Liver (tissue), 9 donors: ENCODE measurements around the gene PRDM10. TPM values are rescaled to one million over a fixed set of nuclear protein-coding genes. Genes with fewer than 3 reads are reported as not detected.

ENCODE experiments used
- DNase-seq: peaks from one replicate; pipeline ENCODE4 v3.0.0-alpha.2; 2017; ENCODE audit warnings: low spot score
- H3K27ac ChIP-seq, 2 donors: one replicate each; pipeline ENCODE4 v1.7.0; 2013; ENCODE audit warnings: inconsistent platforms in 2 of 2, low read length in 2 of 2, control low read depth in 1 of 2, low read depth in 1 of 2, mild to moderate bottlenecking in 1 of 2
- H3K27me3 ChIP-seq, 4 donors: one replicate each; pipeline versions ENCODE4 v1.6.1 to v1.7.0; 2013; ENCODE audit warnings: low read length in 3 of 4, inconsistent platforms in 1 of 4, mild to moderate bottlenecking in 1 of 4, moderate library complexity in 1 of 4; ENCODE audit not compliant: control insufficient read depth in 4 of 4, insufficient read depth in 4 of 4
- H3K36me3 ChIP-seq, 4 donors: one replicate each; pipeline versions ENCODE4 v1.6.1 to v1.7.0; 2013; ENCODE audit warnings: low read length in 3 of 4, mild to moderate bottlenecking in 3 of 4, low read depth in 1 of 4, moderate library complexity in 1 of 4; ENCODE audit not compliant: control insufficient read depth in 4 of 4, insufficient read depth in 3 of 4
- H3K4me1 ChIP-seq, 4 donors: one replicate each; pipeline versions ENCODE4 v1.6.1 to v1.7.0; 2013; ENCODE audit warnings: low read length in 3 of 4, mild to moderate bottlenecking in 3 of 4, moderate library complexity in 1 of 4; ENCODE audit not compliant: control insufficient read depth in 4 of 4, insufficient read depth in 4 of 4
- H3K4me3 ChIP-seq, 3 donors: one replicate each; pipeline versions ENCODE4 v1.6.1 to v1.7.0; 2013; ENCODE audit warnings: low read length in 3 of 3, control low read depth in 1 of 3, low read depth in 1 of 3, mild to moderate bottlenecking in 1 of 3
- H3K9ac ChIP-seq, 2 donors: one replicate each; pipeline ENCODE4 v1.7.0; 2013; ENCODE audit warnings: low read length in 2 of 2, mild to moderate bottlenecking in 2 of 2, moderate library complexity in 2 of 2, control low read depth in 1 of 2, low read depth in 1 of 2
- H3K9me3 ChIP-seq, 4 donors: one replicate each; pipeline versions ENCODE4 v1.6.1 to v1.7.0; 2013; ENCODE audit warnings: low read length in 3 of 4; ENCODE audit not compliant: control insufficient read depth in 4 of 4
- EGR1 ChIP-seq, 2 donors: IDR thresholded peaks; 2 replicates each; pipeline ENCODE4 v1.6.1; 2016 to 2018; ENCODE audit warnings: antibody characterized with exemption in 2 of 2, low read depth in 2 of 2
- FOXA2 ChIP-seq: IDR thresholded peaks from 2 replicates; pipeline ENCODE4 v1.6.1; 2016; ENCODE audit warnings: antibody characterized with exemption
- HNF4G ChIP-seq: IDR thresholded peaks from 2 replicates; pipeline ENCODE4 v1.6.1; 2016; ENCODE audit warnings: antibody characterized with exemption
- JUND ChIP-seq, 2 donors: IDR thresholded peaks; 2 replicates each; pipeline ENCODE4 v1.6.1; 2016; ENCODE audit warnings: antibody characterized with exemption in 2 of 2
- NR2F2 ChIP-seq: IDR thresholded peaks from 2 replicates; pipeline ENCODE4 v1.6.1; 2016; ENCODE audit warnings: antibody characterized with exemption
- RXRA ChIP-seq, 2 donors: IDR thresholded peaks; 2 replicates each; pipeline ENCODE4 v1.6.1; 2017 to 2018; ENCODE audit warnings: antibody characterized with exemption in 2 of 2, mild to moderate bottlenecking in 1 of 2
- SP1 ChIP-seq: IDR thresholded peaks from 2 replicates; pipeline ENCODE4 v1.6.1; 2018; ENCODE audit warnings: antibody characterized with exemption, mild to moderate bottlenecking
- TAF1 ChIP-seq: conservative IDR thresholded peaks from 2 replicates; pipeline ENCODE4 v1.6.1; 2016; ENCODE audit warnings: antibody characterized with exemption, mild to moderate bottlenecking
- YY1 ChIP-seq: IDR thresholded peaks from 2 replicates; pipeline ENCODE4 v1.6.1; 2016; ENCODE audit warnings: antibody characterized with exemption, mild to moderate bottlenecking
- WGBS: extraction: QIAGEN DNeasy Blood & Tissue Kit; methylation state at CpG from one replicate; pipeline ENCODE4 v1.1.7; 2013; 5-methylcytosine and 5-hydroxymethylcytosine counted together
- polyA plus RNA-seq, 2 donors: library from polyadenylated mRNA; stranded (reverse) in 1 of 2; unstranded in 1 of 2; fragments of 200-250 nt in 1 of 2; fragments of >200 nt in 1 of 2; fragmentation: Nextera tagmentation in 1 of 2; extraction: Ambion mirVana in 1 of 2; gene quantifications; one replicate each; pipeline versions ENCODE4 v1.2.1 to v1.2.3, GENCODE V29; 2013 to 2015
- total RNA-seq, 2 donors: library from RNA; depleted of rRNA; stranded (reverse); fragments of >200 nt; gene quantifications; one replicate each; pipeline ENCODE4 v1.2.3, GENCODE V29; 2014
- TF ChIP-seq, protein P1 (sequence below): IDR thresholded peaks from 2 replicates; pipeline ENCODE4 v1.6.1; 2016; ENCODE audit warnings: antibody characterized with exemption
- TF ChIP-seq, protein P2 (sequence below): fragments of 150-350 bp; IDR thresholded peaks from 2 replicates; pipeline ENCODE4 v1.5.1; 2017; ENCODE audit warnings: improper control_type of control experiment, low read depth, low read length; ENCODE audit not compliant: missing input control
- TF ChIP-seq, protein P3 (sequence below): IDR thresholded peaks from 2 replicates; pipeline ENCODE4 v1.6.1; 2016; ENCODE audit warnings: antibody characterized with exemption, mild to moderate bottlenecking
- TF ChIP-seq, protein P4 (sequence below): IDR thresholded peaks from 2 replicates; pipeline ENCODE4 v1.6.1; 2016; ENCODE audit warnings: antibody characterized with exemption
- TF ChIP-seq, protein P5 (sequence below): IDR thresholded peaks from 2 replicates; pipeline ENCODE4 v1.6.1; 2016; ENCODE audit warnings: antibody characterized with exemption
- donor health status: healthy.
- donor health status: healthy.
- donor health status: healthy.
- donor health status: healthy.
- donor health status: healthy.

PRDM10 gene
- total and polyA plus RNA-seq, 4 donors: 1.4 to 7.2 (median 3.9) TPM

DNA sequence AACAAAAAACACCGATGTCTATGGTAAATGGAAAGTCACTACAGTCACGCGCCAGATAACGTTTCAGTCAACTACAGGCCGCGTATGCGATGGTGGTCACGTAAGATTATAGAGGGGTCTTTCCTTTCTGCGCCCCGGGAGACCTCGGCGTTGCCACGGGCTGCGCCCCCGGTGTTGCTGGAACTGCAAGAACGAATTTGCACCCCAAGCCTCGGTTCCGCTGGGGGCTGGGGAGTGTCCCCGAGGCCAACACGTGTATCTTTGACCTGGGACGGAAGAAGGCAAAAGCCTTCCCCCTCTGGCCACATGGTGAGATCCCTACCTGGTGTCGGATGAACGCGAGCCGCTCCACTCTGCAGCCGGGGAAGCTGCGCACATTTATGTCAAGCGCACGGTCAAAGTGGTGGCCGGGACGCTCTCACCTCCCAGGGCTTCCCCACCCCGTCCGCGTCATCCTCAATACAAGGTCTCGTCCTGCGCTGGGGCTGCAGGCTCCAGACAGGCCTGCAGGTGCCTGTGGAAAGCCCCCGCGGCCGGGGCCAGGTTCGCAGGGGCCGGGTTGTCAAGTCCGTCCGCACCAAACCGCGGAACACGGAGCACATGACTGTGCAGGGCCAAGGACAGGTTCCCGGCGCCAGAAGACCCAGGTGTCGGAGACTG lies 37.8 kb upstream of the PRDM10 start (continued):
- TF ChIP-seq SP1 (no peak), HNF4G (no peak), TAF1 (no peak)

DNA sequence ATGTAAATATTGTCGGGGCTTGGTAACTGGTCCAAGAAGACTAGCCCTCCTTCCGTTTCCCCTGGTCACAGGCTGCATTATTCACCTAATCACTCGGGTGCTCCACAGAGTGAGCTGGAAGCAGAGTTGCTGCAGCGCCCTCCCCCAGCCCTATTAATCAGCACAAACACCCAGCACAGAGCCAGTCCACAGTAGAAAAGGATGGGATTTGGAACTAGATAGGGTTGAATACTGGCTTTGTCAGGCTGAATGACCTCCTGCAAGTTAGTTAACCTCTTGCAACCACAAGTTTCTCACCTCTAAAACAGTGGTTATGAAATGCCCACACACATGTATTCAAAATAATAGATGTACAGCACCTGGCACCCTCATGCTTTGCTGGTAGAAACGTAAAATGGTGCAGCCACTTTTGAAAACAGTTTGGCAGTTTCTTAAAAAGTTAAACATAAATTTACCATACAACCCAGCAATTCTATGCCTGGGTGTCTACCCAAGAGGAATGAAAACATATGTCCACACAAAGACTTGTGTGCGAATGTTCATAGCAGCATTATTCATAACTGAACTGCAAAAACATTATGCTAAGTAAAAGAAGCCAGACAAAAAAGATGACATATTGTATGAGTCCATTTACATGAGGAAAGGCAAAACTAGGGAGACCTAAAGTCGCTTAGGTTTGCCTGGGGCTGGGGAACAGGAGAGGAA lies 35.4 kb upstream of the PRDM10 start:
- H3K27ac ChIP-seq: no peak overlapping the region
- H3K9ac ChIP-seq: no peak overlapping the region
- no peaks in the 10 kb centered on the region for H3K4me1 ChIP-seq
- WGBS: 78% methylated on average over 7 of the region's 7 CpGs
- DNase-seq: no peak
- TF ChIP-seq, protein P1, sequence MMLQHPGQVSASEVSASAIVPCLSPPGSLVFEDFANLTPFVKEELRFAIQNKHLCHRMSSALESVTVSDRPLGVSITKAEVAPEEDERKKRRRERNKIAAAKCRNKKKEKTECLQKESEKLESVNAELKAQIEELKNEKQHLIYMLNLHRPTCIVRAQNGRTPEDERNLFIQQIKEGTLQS: no peak
- no peak for TF ChIP-seq NR2F2
- TF ChIP-seq YY1: no peak
- TF ChIP-seq, protein P2, sequence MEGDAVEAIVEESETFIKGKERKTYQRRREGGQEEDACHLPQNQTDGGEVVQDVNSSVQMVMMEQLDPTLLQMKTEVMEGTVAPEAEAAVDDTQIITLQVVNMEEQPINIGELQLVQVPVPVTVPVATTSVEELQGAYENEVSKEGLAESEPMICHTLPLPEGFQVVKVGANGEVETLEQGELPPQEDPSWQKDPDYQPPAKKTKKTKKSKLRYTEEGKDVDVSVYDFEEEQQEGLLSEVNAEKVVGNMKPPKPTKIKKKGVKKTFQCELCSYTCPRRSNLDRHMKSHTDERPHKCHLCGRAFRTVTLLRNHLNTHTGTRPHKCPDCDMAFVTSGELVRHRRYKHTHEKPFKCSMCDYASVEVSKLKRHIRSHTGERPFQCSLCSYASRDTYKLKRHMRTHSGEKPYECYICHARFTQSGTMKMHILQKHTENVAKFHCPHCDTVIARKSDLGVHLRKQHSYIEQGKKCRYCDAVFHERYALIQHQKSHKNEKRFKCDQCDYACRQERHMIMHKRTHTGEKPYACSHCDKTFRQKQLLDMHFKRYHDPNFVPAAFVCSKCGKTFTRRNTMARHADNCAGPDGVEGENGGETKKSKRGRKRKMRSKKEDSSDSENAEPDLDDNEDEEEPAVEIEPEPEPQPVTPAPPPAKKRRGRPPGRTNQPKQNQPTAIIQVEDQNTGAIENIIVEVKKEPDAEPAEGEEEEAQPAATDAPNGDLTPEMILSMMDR: no peak
- no peak for TF ChIP-seq RXRA (IDR thresholded peaks at IDR 0.05)
- TF ChIP-seq, protein P3, sequence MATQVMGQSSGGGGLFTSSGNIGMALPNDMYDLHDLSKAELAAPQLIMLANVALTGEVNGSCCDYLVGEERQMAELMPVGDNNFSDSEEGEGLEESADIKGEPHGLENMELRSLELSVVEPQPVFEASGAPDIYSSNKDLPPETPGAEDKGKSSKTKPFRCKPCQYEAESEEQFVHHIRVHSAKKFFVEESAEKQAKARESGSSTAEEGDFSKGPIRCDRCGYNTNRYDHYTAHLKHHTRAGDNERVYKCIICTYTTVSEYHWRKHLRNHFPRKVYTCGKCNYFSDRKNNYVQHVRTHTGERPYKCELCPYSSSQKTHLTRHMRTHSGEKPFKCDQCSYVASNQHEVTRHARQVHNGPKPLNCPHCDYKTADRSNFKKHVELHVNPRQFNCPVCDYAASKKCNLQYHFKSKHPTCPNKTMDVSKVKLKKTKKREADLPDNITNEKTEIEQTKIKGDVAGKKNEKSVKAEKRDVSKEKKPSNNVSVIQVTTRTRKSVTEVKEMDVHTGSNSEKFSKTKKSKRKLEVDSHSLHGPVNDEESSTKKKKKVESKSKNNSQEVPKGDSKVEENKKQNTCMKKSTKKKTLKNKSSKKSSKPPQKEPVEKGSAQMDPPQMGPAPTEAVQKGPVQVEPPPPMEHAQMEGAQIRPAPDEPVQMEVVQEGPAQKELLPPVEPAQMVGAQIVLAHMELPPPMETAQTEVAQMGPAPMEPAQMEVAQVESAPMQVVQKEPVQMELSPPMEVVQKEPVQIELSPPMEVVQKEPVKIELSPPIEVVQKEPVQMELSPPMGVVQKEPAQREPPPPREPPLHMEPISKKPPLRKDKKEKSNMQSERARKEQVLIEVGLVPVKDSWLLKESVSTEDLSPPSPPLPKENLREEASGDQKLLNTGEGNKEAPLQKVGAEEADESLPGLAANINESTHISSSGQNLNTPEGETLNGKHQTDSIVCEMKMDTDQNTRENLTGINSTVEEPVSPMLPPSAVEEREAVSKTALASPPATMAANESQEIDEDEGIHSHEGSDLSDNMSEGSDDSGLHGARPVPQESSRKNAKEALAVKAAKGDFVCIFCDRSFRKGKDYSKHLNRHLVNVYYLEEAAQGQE: no peak
- H3K9me3 ChIP-seq: no peaks in the 10 kb centered on the region
- H3K4me3 ChIP-seq: no peak overlapping the region
- no peaks in the 10 kb centered on the region for H3K36me3 ChIP-seq
- no peaks in the 10 kb centered on the region for H3K27me3 ChIP-seq

DNA sequence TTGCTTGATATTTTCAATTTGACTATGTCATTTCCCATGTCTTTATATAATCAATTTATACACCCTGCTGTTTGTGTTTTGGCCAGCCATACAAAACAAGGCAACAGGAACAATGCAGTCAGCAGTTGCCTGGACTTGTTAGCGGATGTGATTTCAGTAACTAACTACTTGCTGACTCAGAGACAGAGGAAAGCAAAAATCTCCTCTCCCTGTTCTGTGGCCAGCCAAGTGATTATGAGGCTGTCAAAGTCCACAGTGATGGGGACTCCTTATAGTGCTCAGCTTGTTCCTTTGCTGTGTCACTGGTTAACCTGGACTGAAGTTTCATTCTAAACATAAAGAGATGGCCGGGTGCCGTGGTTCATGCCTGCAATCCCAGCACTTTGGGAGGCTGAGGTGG lies 34.4 kb upstream of the PRDM10 start:
- Histone ChIP-seq H3K4me1 (no peaks in the 10 kb centered on the region), H3K9me3 (no peaks in the 10 kb centered on the region), H3K4me3 (no peak overlapping the region), H3K27ac (no peak overlapping the region), H3K9ac (no peak overlapping the region), H3K36me3 (no peaks in the 10 kb centered on the region), H3K27me3 (no peaks in the 10 kb centered on the region)
- WGBS: 57% methylated on average over 3 of the region's 3 CpGs
- DNase-seq: no peak
- no peak for TF ChIP-seq FOXA2
- TF ChIP-seq, protein P3: no peak
- TF ChIP-seq SP1: no peak
- TF ChIP-seq, protein P1: no peak
- no peak for TF ChIP-seq NR2F2
- TF ChIP-seq, protein P4, sequence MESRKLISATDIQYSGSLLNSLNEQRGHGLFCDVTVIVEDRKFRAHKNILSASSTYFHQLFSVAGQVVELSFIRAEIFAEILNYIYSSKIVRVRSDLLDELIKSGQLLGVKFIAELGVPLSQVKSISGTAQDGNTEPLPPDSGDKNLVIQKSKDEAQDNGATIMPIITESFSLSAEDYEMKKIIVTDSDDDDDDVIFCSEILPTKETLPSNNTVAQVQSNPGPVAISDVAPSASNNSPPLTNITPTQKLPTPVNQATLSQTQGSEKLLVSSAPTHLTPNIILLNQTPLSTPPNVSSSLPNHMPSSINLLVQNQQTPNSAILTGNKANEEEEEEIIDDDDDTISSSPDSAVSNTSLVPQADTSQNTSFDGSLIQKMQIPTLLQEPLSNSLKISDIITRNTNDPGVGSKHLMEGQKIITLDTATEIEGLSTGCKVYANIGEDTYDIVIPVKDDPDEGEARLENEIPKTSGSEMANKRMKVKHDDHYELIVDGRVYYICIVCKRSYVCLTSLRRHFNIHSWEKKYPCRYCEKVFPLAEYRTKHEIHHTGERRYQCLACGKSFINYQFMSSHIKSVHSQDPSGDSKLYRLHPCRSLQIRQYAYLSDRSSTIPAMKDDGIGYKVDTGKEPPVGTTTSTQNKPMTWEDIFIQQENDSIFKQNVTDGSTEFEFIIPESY: no peak
- TF ChIP-seq, protein P5, sequence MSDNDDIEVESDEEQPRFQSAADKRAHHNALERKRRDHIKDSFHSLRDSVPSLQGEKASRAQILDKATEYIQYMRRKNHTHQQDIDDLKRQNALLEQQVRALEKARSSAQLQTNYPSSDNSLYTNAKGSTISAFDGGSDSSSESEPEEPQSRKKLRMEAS: no peak
- no peak for TF ChIP-seq HNF4G
- TF ChIP-seq EGR1 (IDR thresholded peaks at IDR 0.05; ENCODE audit: low read depth in 2 of 2): no peak
- TF ChIP-seq JUND (IDR thresholded peaks at IDR 0.05): no peak
